GM18517 (cell line): ENCODE measurements around the gene TEKT3.
A peak's percentile ranks its signal among the peaks of the same experiment; 100 is the strongest.

ENCODE experiments used
- ATAC-seq: cut with Tn5 transposase; IDR thresholded peaks from one replicate; pipeline ENCODE4 v1.9.1; 2021; ENCODE audit warnings: mild to moderate bottlenecking, moderate library complexity; ENCODE audit not compliant: unreplicated experiment

TEKT3 gene

GRCh38 chr17:15267996-15268395, 73.4 kb downstream of the TEKT3 start:
- ATAC-seq: no peak

GRCh38 chr17:15266325-15267125, 74.9 kb downstream of the TEKT3 start:
- ATAC-seq: no peak

GRCh38 chr17:15265131-15265530, 76.3 kb downstream of the TEKT3 start, which contains the start of gene PMP22:
Gene PMP22 (minus strand): TSS chr17:15265326. CDS start chr17:15260727, 4,599 bp downstream.
- ATAC-seq: no peak

GRCh38 chr17:15264542-15264941, 76.9 kb downstream of the TEKT3 start:
- no peak for ATAC-seq

GRCh38 chr17:15263680-15264079, 77.7 kb downstream of the TEKT3 start:
- no peak for ATAC-seq

- no peak for ATAC-seq
These were observed 78.2 kb downstream of the TEKT3 start for GRCh38 chr17:15263206-15263579.

- ATAC-seq: no peak
These were observed 78.8 kb downstream of the TEKT3 start for GRCh38 chr17:15262291-15263205.

GRCh38 chr17:15261802-15262290, 79.6 kb downstream of the TEKT3 start:
- no peak for ATAC-seq

- no peak for ATAC-seq
These were observed 80.1 kb downstream of the TEKT3 start for GRCh38 chr17:15261258-15261801.

GRCh38 chr17:15260376-15261257, 80.8 kb downstream of the TEKT3 start:
- no peak for ATAC-seq

GRCh38 chr17:15257796-15258512, 83.4 kb downstream of the TEKT3 start:
- ATAC-seq: no peak

- ATAC-seq: peak; percentile 76
These were observed 84.1 kb downstream of the TEKT3 start for GRCh38 chr17:15257258-15257788.

GRCh38 chr17:15256689-15257088, 84.7 kb downstream of the TEKT3 start:
- no peak for ATAC-seq

GRCh38 chr17:15255713-15256454, 85.5 kb downstream of the TEKT3 start:
- ATAC-seq: no peak
